Measurements from ENCODE around the gene PKMYT1. TPM values are rescaled to one million over a fixed set of nuclear protein-coding genes. Genes with fewer than 3 reads are reported as not detected.

PKMYT1 gene
- polyA plus RNA-seq, 1 donor from 2014 or later = 2.9 TPM

DNA sequence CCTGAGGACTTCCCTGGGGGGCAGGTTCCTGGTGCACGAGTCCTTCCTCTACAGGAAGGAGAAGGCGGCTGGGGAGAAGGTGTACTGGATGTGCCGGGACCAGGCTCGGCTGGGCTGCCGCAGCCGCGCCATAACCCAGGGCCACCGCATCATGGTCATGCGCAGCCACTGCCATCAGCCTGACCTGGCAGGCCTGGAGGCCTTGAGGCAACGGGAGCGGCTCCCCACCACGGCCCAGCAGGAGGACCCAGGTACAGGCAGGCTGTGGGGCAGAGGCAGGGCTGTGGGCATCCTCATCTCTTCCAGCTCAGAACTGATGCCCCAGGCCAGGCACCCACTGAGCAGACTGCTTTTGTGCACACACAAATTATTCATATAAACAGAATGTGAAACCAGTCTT is 42.0 kb downstream of the PKMYT1 start:
- H2AFZ ChIP-seq (ENCODE audit: low read depth, low read length) = no peak overlapping the region
- TF ChIP-seq TAF1 (IDR thresholded peaks at IDR 0.05; ENCODE audit: low read depth) = no peak
- TF ChIP-seq EP300 (conservative IDR thresholded peaks at IDR 0.05; ENCODE audit: poor library complexity, severe bottlenecking) = no peak
- TF ChIP-seq, protein P1, sequence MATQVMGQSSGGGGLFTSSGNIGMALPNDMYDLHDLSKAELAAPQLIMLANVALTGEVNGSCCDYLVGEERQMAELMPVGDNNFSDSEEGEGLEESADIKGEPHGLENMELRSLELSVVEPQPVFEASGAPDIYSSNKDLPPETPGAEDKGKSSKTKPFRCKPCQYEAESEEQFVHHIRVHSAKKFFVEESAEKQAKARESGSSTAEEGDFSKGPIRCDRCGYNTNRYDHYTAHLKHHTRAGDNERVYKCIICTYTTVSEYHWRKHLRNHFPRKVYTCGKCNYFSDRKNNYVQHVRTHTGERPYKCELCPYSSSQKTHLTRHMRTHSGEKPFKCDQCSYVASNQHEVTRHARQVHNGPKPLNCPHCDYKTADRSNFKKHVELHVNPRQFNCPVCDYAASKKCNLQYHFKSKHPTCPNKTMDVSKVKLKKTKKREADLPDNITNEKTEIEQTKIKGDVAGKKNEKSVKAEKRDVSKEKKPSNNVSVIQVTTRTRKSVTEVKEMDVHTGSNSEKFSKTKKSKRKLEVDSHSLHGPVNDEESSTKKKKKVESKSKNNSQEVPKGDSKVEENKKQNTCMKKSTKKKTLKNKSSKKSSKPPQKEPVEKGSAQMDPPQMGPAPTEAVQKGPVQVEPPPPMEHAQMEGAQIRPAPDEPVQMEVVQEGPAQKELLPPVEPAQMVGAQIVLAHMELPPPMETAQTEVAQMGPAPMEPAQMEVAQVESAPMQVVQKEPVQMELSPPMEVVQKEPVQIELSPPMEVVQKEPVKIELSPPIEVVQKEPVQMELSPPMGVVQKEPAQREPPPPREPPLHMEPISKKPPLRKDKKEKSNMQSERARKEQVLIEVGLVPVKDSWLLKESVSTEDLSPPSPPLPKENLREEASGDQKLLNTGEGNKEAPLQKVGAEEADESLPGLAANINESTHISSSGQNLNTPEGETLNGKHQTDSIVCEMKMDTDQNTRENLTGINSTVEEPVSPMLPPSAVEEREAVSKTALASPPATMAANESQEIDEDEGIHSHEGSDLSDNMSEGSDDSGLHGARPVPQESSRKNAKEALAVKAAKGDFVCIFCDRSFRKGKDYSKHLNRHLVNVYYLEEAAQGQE (IDR thresholded peaks at IDR 0.05; ENCODE audit: borderline replicate concordance) = no peak
- no peak for TF ChIP-seq SMC3 (conservative IDR thresholded peaks at IDR 0.05; ENCODE audit: poor library complexity)
- no peak for TF ChIP-seq EZH2 (IDR thresholded peaks at IDR 0.05; ENCODE audit: borderline replicate concordance, insufficient read depth, low read length, poor library complexity, severe bottlenecking)
- H3K9me3 ChIP-seq (ENCODE audit: low read length) = no peaks in the 10 kb centered on the region
- no peaks in the 10 kb centered on the region for H4K20me1 ChIP-seq (ENCODE audit: insufficient read depth)
- no peak overlapping the region for H3K9ac ChIP-seq (ENCODE audit: low read length)
- no peaks in the 10 kb centered on the region for H3K27me3 ChIP-seq (ENCODE audit: insufficient read depth, low read depth, low read length)
- H3K9me2 ChIP-seq (ENCODE audit: insufficient read depth, low read length) = no peaks in the 10 kb centered on the region
- H3K36me3 ChIP-seq (ENCODE audit: insufficient read depth, low read length) = no peaks in the 10 kb centered on the region
- no peaks in the 10 kb centered on the region for H3K79me2 ChIP-seq (replicated peaks; ENCODE audit: insufficient read depth, low read length)
- H3K27ac ChIP-seq (ENCODE audit: low read length) = no peak overlapping the region
- no peak overlapping the region for H3K4me2 ChIP-seq (ENCODE audit: low read length)
- no peak overlapping the region for H3K4me3 ChIP-seq (ENCODE audit: low read length)
- no peaks in the 10 kb centered on the region for H3F3A ChIP-seq (ENCODE audit: insufficient read depth, low read length, poor library complexity, severe bottlenecking)

DNA sequence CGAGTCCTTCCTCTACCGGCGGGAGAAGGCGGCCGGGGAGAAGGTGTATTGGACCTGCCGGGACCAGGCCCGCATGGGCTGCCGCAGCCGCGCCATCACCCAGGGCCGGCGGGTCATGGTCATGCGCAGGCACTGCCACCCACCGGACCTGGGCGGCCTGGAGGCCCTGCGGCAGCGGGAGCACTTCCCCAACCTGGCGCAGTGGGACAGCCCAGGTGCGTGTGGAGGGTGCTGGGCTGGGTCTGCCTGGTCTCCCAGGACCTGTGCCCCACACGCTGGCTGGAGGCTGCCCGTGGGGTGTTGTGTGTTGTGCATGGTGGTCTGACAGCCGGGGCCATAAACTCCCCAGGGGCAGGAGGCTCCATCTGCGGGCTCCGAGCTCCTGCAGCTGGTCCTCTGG is 43.1 kb downstream of the PKMYT1 start:
- Histone ChIP-seq H3K9ac (ENCODE audit: low read length) (no peak overlapping the region), H3K9me3 (ENCODE audit: low read length) (no peaks in the 10 kb centered on the region), H3F3A (ENCODE audit: insufficient read depth, low read length, poor library complexity, severe bottlenecking) (no peaks in the 10 kb centered on the region), H3K27ac (ENCODE audit: low read length) (no peak overlapping the region), H3K36me3 (ENCODE audit: insufficient read depth, low read length) (no peaks in the 10 kb centered on the region), H2AFZ (ENCODE audit: low read depth, low read length) (no peak overlapping the region), H4K20me1 (ENCODE audit: insufficient read depth) (no peaks in the 10 kb centered on the region), H3K79me2 (replicated peaks; ENCODE audit: insufficient read depth, low read length) (no peaks in the 10 kb centered on the region), H3K4me2 (ENCODE audit: low read length) (no peak overlapping the region), H3K9me2 (ENCODE audit: insufficient read depth, low read length) (no peaks in the 10 kb centered on the region), H3K27me3 (ENCODE audit: insufficient read depth, low read depth, low read length) (no peaks in the 10 kb centered on the region), H3K4me3 (ENCODE audit: low read length) (no peak overlapping the region)
- TF ChIP-seq, protein P1 (IDR thresholded peaks at IDR 0.05; ENCODE audit: borderline replicate concordance) = no peak
- TF ChIP-seq MXI1 (conservative IDR thresholded peaks at IDR 0.05; ENCODE audit: poor library complexity, severe bottlenecking) (no peak), SMC3 (conservative IDR thresholded peaks at IDR 0.05; ENCODE audit: poor library complexity) (no peak), RAD21 (conservative IDR thresholded peaks at IDR 0.05) (no peak), POLR2AphosphoS5 (IDR thresholded peaks at IDR 0.05) (no peak), TAF1 (IDR thresholded peaks at IDR 0.05; ENCODE audit: low read depth) (no peak), EP300 (conservative IDR thresholded peaks at IDR 0.05; ENCODE audit: poor library complexity, severe bottlenecking) (no peak), EZH2 (IDR thresholded peaks at IDR 0.05; ENCODE audit: borderline replicate concordance, insufficient read depth, low read length, poor library complexity, severe bottlenecking) (no peak)
- TF ChIP-seq, protein P2, sequence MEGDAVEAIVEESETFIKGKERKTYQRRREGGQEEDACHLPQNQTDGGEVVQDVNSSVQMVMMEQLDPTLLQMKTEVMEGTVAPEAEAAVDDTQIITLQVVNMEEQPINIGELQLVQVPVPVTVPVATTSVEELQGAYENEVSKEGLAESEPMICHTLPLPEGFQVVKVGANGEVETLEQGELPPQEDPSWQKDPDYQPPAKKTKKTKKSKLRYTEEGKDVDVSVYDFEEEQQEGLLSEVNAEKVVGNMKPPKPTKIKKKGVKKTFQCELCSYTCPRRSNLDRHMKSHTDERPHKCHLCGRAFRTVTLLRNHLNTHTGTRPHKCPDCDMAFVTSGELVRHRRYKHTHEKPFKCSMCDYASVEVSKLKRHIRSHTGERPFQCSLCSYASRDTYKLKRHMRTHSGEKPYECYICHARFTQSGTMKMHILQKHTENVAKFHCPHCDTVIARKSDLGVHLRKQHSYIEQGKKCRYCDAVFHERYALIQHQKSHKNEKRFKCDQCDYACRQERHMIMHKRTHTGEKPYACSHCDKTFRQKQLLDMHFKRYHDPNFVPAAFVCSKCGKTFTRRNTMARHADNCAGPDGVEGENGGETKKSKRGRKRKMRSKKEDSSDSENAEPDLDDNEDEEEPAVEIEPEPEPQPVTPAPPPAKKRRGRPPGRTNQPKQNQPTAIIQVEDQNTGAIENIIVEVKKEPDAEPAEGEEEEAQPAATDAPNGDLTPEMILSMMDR (IDR thresholded peaks at IDR 0.05; ENCODE audit: poor library complexity, severe bottlenecking) = no peak
